ENCODE results near the gene LENG8.

LENG8 gene

DNA sequence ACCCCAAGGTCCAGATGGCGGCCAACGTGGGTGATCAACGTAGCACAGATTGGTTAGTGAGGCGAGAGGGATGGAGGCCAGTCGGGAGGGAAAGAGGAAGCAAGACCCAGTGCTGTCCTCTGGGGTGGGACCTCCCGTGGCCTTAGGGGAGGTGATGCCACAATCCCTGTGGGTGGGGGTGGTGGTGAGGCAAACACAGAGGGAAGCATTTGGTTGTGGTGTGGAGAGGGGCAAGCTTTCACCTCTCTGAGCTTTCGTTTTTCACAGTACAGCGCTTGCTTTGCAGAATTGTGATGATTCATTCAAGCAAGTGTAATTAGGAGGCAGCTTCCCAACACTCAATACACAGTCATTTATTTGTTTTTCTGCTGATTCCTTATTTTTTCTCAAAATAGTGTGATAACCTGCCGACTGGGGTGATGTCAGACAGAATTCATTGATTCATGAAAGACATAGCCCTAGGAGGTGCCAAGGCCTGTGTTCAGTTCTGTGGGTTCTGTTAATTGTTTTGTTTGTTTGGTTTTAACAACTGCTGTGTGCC lies 2.4 kb downstream of the LENG8 start:
- no peak for DNase-seq (ENCODE audit: low spot score)
- in situ Hi-C loops (cut with MboI; ENCODE audit: low pct_unique_long_range_greater_than_20kb, low sequenced_read_pairs, unreplicated experiment): loop anchor here (25.0 kb wide), 2 partner anchors 661 to 1161 kb away; partner anchors contain the start of genes PPP1R12C, ZNF524, ZNF784 and ZNF865
- TF ChIP-seq, protein P1, sequence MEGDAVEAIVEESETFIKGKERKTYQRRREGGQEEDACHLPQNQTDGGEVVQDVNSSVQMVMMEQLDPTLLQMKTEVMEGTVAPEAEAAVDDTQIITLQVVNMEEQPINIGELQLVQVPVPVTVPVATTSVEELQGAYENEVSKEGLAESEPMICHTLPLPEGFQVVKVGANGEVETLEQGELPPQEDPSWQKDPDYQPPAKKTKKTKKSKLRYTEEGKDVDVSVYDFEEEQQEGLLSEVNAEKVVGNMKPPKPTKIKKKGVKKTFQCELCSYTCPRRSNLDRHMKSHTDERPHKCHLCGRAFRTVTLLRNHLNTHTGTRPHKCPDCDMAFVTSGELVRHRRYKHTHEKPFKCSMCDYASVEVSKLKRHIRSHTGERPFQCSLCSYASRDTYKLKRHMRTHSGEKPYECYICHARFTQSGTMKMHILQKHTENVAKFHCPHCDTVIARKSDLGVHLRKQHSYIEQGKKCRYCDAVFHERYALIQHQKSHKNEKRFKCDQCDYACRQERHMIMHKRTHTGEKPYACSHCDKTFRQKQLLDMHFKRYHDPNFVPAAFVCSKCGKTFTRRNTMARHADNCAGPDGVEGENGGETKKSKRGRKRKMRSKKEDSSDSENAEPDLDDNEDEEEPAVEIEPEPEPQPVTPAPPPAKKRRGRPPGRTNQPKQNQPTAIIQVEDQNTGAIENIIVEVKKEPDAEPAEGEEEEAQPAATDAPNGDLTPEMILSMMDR (IDR thresholded peaks at IDR 0.05; ENCODE audit: extremely low read depth, insufficient read depth, missing control alignments): no peak

GRCh38 chr19:54451997-54452396 lies 3.0 kb downstream of the LENG8 start:
- in situ Hi-C loops (cut with MboI; ENCODE audit: low pct_unique_long_range_greater_than_20kb, low sequenced_read_pairs, unreplicated experiment): loop anchor here (25.0 kb wide), 2 partner anchors 660 to 1160 kb away; partner anchors contain the start of genes PPP1R12C, ZNF524, ZNF784 and ZNF865
- TF ChIP-seq, protein P1 (IDR thresholded peaks at IDR 0.05; ENCODE audit: extremely low read depth, insufficient read depth, missing control alignments): no peak
- DNase-seq (ENCODE audit: low spot score): no peak

- no peak for DNase-seq (ENCODE audit: low spot score)
- TF ChIP-seq, protein P1 (IDR thresholded peaks at IDR 0.05; ENCODE audit: extremely low read depth, insufficient read depth, missing control alignments): no peak
- in situ Hi-C loops (cut with MboI; ENCODE audit: low pct_unique_long_range_greater_than_20kb, low sequenced_read_pairs, unreplicated experiment): loop anchor here (25.0 kb wide), 2 partner anchors 660 to 1160 kb away; partner anchors contain the start of genes PPP1R12C, ZNF524, ZNF784 and ZNF865
Measured at GRCh38 chr19:54452626-54453025, 3.6 kb downstream of the LENG8 start.

DNA sequence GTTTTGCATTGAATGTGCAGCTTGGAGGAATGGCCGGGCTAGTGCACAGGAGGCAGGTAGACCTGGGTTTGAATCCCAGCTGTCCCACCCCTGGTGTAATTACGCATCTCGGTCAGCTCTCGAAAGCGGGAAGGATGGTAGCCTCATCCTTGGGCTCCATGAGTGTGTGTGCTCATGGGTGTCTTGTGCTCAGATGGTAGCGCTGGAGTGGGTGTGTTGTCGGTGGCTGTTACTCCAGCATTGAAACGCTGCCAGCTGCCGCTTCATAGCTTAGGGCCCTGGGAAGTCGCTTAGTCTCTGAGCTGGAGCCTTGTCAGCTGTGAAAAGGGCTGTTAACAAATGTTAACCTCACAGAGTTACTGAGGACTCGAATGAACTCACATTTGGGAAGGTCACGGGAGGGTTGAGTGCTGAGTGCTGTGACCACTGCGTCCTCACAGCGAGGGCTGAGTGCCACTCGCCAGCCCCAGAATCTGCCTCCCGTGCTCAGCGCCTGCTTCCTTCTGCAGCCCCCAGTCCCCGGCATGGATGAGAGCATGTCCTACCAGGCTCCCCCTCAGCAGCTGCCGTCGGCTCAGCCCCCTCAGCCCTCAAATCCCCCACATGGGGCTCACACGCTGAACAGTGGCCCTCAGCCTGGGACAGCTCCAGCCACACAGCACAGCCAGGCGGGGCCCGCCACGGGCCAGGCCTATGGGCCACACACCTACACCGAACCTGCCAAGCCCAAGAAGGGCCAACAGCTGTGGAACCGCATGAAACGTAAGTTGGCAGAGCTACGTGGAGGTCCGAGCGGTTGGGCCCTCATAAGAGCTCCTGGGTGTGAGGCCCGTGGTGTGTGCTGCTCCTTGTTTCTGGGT lies 5.2 kb downstream of the LENG8 start:
- no peak for DNase-seq (ENCODE audit: low spot score)
- TF ChIP-seq, protein P1 (IDR thresholded peaks at IDR 0.05; ENCODE audit: extremely low read depth, insufficient read depth, missing control alignments): no peak
- in situ Hi-C loops (cut with MboI; ENCODE audit: low pct_unique_long_range_greater_than_20kb, low sequenced_read_pairs, unreplicated experiment): loop anchor here (25.0 kb wide), 2 partner anchors 658 to 1158 kb away; partner anchors contain the start of genes PPP1R12C, ZNF524, ZNF784 and ZNF865

- no peak for DNase-seq (ENCODE audit: low spot score)
- TF ChIP-seq, protein P1 (IDR thresholded peaks at IDR 0.05; ENCODE audit: extremely low read depth, insufficient read depth, missing control alignments): no peak
- in situ Hi-C loops (cut with MboI; ENCODE audit: low pct_unique_long_range_greater_than_20kb, low sequenced_read_pairs, unreplicated experiment): loop anchor here (25.0 kb wide), 2 partner anchors 657 to 1157 kb away; partner anchors contain the start of genes PPP1R12C, ZNF524, ZNF784 and ZNF865
Measured at GRCh38 chr19:54454781-54455675, 6.0 kb downstream of the LENG8 start.

All from GM13977 (cell line).